Activated T-cell treated with anti-CD3 and anti-CD28 coated beads for 4 hours (primary cell): ENCODE data around the gene CMTR2.

Source experiments
- DNase-seq: peaks from one replicate; pipeline ENCODE4 v3.0.0-alpha.2; 2020

CMTR2 gene

GRCh38 chr16:71276589-71277334 is 12.4 kb downstream of the CMTR2 start:
- DNase-seq: no peak

GRCh38 chr16:71273384-71273783 is 15.8 kb downstream of the CMTR2 start:
- no peak for DNase-seq

GRCh38 chr16:71264299-71264698 is 24.9 kb downstream of the CMTR2 start:
- DNase-seq: no peak

- DNase-seq: no peak
Observed at GRCh38 chr16:71263582-71263981, 25.6 kb downstream of the CMTR2 start.

GRCh38 chr16:71262391-71262790 is 26.8 kb downstream of the CMTR2 start:
- no peak for DNase-seq

- DNase-seq: no peak
Observed at GRCh38 chr16:71260995-71261394, 28.2 kb downstream of the CMTR2 start.

- no peak for DNase-seq
Observed at GRCh38 chr16:71259086-71259485, 30.1 kb downstream of the CMTR2 start.

- no peak for DNase-seq
Observed at GRCh38 chr16:71258372-71258771, 30.8 kb downstream of the CMTR2 start.

- DNase-seq: no peak
Observed at GRCh38 chr16:71257768-71258167, 31.4 kb downstream of the CMTR2 start.

- DNase-seq: no peak
Observed at GRCh38 chr16:71255721-71256120, 33.5 kb downstream of the CMTR2 start.

- DNase-seq: no peak
Observed at GRCh38 chr16:71254832-71255525, 34.2 kb downstream of the CMTR2 start.

GRCh38 chr16:71250461-71251235 is 38.6 kb downstream of the CMTR2 start:
- no peak for DNase-seq

GRCh38 chr16:71249399-71249798 is 39.8 kb downstream of the CMTR2 start:
- no peak for DNase-seq

- DNase-seq: no peak
Observed at GRCh38 chr16:71247478-71247877, 41.7 kb downstream of the CMTR2 start.

- DNase-seq: no peak
Observed at GRCh38 chr16:71246309-71246708, 42.9 kb downstream of the CMTR2 start.

GRCh38 chr16:71244521-71244920 is 44.7 kb downstream of the CMTR2 start:
- DNase-seq: no peak

GRCh38 chr16:71242601-71243000 is 46.6 kb downstream of the CMTR2 start:
- no peak for DNase-seq

- DNase-seq: no peak
Observed at GRCh38 chr16:71242036-71242435, 47.2 kb downstream of the CMTR2 start.
